UCSD-AML1 (cell line): ENCODE data around the gene FAM171A1.
"Not testable (repeated sequence)": the region's sequence is repeated elsewhere in the genome, so short reads cannot be mapped to it uniquely, and the experiment has no call there.

Source experiments
- DNase-seq: peaks from one replicate; lab custom pipeline; 2025; ENCODE audit not compliant: unreplicated experiment; lab: John Stamatoyannopoulos, UW

Gene FAM171A1

GRCh38 chr10:15346440-15347141 lies 24.5 kb downstream of the FAM171A1 start:
- no peak for DNase-seq

DNA sequence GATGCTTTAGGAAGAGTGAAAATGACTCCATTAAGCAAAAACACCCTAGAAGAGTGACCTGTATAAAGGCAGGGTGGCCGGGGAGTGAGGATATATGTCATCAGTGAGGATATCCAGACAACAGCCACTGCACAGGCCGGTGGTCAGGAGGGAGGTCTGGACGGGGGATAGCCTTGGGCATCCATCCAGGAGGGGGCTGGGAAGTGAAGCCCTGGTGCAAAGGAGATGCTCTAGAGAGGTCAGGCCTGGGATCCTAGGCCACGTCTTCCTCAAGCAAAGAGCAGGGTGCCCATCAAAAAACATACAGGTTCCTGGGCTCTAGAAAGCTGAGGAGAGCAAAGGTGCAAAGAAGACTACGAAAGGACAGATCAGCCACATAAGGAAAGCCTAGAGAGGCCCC lies 25.6 kb downstream of the FAM171A1 start:
- DNase-seq: no peak

DNA sequence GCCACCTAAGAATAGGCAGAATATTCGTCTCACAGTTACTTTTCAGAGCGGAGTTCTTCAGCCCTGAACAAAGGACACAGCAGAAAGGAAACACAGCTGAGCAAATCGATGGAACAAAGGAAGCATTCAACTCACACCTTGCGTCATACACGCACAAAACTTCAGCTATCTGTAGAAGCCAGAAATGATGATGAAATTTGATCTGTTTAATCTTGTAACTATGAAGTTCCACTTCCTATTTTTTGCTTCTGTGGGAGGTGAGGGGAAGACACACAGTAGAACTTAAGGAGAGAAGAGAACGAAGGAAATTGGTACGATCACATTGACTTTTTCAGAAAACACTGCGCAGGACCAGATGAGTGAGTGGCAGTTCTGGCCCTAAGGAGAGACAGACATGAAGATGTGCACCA lies 26.2 kb downstream of the FAM171A1 start:
- DNase-seq: no peak

- no peak for DNase-seq
Observed at GRCh38 chr10:15344256-15344875, 26.7 kb downstream of the FAM171A1 start.

- no peak for DNase-seq
Observed at GRCh38 chr10:15342970-15343369, 28.1 kb downstream of the FAM171A1 start.

- DNase-seq: no peak
Observed at GRCh38 chr10:15341502-15342128, 29.5 kb downstream of the FAM171A1 start.

- no peak for DNase-seq
Observed at GRCh38 chr10:15339892-15340291, 31.2 kb downstream of the FAM171A1 start.

DNA sequence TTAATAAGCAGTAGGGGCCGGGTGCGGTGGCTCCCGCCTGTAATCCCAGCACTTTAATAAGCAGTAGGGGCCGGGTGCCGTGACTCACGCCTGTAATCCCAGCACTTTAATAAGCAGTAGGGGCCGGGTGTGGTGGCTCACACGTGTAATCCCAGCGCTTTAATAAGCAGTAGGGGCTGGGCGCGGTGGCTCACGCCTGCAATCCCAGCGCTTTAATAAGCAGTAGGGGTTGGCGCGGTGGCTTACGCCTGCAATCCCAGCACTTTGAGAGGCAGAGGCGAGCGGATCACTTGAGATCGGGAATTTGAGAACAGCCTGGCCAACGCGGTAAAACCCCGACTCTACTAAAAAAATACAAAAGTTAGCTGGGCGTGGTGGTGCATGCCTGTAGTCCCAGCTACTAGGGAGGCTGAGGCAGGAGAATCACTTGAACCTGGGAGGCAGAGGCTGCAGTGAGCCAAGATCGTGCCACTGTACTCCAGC lies 33.6 kb downstream of the FAM171A1 start:
- DNase-seq: not testable (repeated sequence)

DNA sequence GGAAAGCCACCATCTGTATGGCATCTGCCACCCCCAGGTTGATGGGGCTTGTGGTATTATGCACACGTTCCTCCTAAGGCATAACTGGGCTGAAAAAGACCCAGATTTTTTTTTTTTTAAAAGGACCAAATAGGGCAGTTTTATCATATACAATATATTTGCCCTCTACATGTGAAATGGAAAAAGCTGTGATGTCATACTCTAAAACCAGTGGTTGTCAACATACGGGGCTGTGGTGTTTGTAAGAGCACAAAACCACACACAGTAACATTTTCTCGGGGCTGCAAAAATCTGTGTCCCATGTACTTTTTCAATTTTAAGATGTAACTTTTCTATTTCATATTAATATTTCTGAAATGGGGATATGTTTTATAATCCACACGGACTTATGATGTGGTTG lies 34.9 kb downstream of the FAM171A1 start:
- no peak for DNase-seq

GRCh38 chr10:15335508-15335907 lies 35.6 kb downstream of the FAM171A1 start:
- no peak for DNase-seq

GRCh38 chr10:15334650-15335323 lies 36.3 kb downstream of the FAM171A1 start:
- no peak for DNase-seq

DNA sequence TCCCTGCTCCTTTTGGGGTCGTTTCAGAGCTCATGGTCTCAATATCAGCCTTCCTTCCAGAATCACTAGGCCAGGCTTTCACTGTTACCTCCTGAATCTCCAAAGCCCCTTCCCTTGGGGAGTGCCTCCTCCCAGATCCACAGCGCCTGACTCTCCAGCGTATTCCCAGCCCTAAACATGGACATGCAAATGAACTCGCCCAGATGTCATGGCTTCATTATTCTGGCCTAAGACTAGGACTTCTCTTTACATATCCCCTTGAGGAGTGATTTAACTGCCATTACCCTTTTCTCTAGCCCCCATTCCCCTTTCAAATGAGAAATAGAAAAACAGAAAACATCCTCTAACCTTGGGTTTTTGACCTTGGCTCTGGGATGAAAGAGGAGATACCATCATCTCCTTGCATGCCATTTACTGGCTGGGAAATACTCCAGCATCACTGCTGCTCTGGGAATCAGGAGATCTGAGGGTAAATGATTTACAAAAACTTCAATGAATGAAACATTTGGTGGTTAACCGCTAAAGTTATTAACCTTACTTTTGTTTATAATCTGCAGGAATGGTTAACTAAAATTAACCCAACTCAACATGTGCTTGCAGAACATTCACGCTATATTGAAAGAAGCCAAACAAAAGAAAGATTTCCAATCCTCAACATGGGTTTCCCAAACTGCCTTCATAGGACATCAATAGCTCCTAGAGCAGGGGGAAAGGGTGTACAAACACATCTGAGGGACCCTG lies 37.0 kb downstream of the FAM171A1 start:
- no peak for DNase-seq

GRCh38 chr10:15333181-15333580 lies 37.9 kb downstream of the FAM171A1 start:
- not testable (repeated sequence) for DNase-seq

- no peak for DNase-seq
Observed at GRCh38 chr10:15331461-15331860, 39.6 kb downstream of the FAM171A1 start.

DNA sequence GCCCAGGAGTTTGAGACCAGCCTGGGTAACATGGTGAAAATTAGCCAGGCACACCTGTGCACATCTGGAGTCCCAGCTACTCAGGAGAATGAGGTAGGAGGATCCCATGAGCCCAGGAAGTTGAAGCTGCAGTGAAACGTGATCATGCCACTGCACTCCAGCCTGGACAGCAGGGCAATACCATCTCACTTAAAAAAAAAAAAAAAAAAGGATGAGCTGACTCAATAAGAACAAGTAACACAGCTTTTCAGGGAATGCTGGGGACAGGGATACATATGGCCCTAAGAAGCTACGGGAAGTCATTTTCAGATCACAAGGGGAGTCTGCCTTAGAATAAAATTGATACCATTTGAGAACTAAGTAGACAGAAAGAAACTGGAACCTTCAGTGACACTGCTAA lies 41.7 kb downstream of the FAM171A1 start:
- no peak for DNase-seq

GRCh38 chr10:15325944-15326284 lies 45.2 kb downstream of the FAM171A1 start:
- DNase-seq: no peak

GRCh38 chr10:15325243-15325943 lies 45.7 kb downstream of the FAM171A1 start:
- DNase-seq: no peak

- no peak for DNase-seq
Observed at GRCh38 chr10:15324611-15325010, 46.5 kb downstream of the FAM171A1 start.

DNA sequence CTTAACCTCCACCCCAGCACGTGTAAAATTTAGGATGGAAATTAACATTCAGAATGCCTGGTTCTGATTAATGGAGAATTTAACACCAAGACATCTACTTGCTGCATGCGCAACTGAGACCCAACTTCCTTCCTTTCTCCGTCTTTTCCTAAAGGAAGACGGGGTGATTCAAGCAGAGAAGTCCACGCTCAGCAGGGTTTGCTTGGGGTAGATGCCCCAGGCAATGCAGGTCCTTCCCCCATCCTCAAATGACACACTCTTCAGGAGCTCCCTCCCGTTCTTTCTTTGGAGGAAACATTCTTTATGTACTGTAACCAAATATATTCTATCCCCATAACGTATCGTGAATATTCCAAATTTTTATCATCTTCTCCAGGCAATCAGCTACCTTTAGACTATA lies 47.0 kb downstream of the FAM171A1 start:
- DNase-seq: no peak

GRCh38 chr10:15322356-15322755 lies 48.7 kb downstream of the FAM171A1 start:
- no peak for DNase-seq
